Measurements from ENCODE around the gene NEBL. TPM values are rescaled to one million over a fixed set of nuclear protein-coding genes. Genes with fewer than 3 reads are reported as not detected.

The NEBL gene
- total and polyA plus RNA-seq, 4 donors = 19.4 to 74.7 (median 50.1) TPM

DNA sequence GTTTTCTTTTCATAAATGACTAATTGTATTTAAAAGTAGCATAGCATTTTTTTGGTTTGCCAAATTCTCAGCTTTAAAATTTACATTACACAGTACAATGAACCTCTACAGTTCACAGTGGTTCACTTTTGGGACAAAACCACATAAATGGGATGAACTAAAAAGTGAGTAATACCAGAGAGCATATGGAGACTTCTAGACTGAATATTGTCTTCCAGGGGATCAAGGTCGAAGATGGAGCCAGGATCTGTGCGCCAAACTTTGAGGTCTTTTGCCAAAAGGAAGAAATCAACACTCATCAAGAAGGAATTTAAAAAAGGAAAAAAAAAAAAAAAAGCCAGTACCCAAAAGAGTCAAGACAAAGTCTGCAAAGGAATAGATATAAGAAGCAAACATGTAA, 87.5 kb downstream of the NEBL start:
- Histone ChIP-seq H3K27me3 (ENCODE audit: control insufficient read depth in 3 of 3, insufficient read depth in 3 of 3, low read length in 2 of 3) (no peaks in the 10 kb centered on the region), H3K27ac (ENCODE audit: low read depth in 1 of 2, low read length in 1 of 2) (no peak overlapping the region), H3K4me3 (no peak overlapping the region), H3K36me3 (ENCODE audit: control insufficient read depth in 4 of 4, insufficient read depth in 4 of 4, low read length in 4 of 4) (peaks cover 0 to 11% (median under 1%) of the 10 kb centered on the region in 4 donors), H3K9me3 (ENCODE audit: control insufficient read depth in 4 of 4, insufficient read depth in 3 of 4, low read length in 3 of 4) (no peaks in the 10 kb centered on the region), H3K4me1 (ENCODE audit: control insufficient read depth in 5 of 5, insufficient read depth in 5 of 5, low read length in 5 of 5) (peaks cover 0 to 16% (median 0%) of the 10 kb centered on the region in 5 donors), H3K9ac (ENCODE audit: insufficient read depth in 1 of 2, low read length in 2 of 2) (no peak overlapping the region)
- DNase-seq (no peak), ATAC-seq (ENCODE audit: insufficient read depth, low FRiP score) (no peak)
- TF ChIP-seq, protein P1, sequence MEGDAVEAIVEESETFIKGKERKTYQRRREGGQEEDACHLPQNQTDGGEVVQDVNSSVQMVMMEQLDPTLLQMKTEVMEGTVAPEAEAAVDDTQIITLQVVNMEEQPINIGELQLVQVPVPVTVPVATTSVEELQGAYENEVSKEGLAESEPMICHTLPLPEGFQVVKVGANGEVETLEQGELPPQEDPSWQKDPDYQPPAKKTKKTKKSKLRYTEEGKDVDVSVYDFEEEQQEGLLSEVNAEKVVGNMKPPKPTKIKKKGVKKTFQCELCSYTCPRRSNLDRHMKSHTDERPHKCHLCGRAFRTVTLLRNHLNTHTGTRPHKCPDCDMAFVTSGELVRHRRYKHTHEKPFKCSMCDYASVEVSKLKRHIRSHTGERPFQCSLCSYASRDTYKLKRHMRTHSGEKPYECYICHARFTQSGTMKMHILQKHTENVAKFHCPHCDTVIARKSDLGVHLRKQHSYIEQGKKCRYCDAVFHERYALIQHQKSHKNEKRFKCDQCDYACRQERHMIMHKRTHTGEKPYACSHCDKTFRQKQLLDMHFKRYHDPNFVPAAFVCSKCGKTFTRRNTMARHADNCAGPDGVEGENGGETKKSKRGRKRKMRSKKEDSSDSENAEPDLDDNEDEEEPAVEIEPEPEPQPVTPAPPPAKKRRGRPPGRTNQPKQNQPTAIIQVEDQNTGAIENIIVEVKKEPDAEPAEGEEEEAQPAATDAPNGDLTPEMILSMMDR (IDR thresholded peaks at IDR 0.05; ENCODE audit: control extremely low read depth, extremely low read depth) = no peak
- 75 to 78% methylated on average over 2 of the region's 2 CpGs for WGBS, 2 donors

DNA sequence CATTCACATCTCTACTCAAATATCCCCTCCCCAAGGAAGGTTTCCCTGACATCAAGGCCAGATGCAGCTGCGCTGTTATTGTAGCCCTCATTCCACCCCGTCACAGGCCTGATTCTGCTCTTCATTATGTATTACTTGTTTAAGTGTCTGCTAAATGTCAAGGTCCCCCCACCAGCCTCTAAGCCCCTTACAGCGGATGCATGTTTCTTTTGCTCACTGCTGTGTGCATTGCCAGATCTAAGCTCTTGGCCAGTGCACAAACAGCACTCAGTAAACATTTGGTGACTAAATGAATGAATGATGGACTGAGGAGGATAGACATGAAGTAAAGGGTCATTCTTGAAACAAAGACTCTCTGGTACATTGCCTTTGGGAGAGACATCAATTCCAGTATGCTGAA, 90.6 kb downstream of the NEBL start:
- 92 to 94% methylated on average over 3 of the region's 3 CpGs for WGBS, 2 donors
- Histone ChIP-seq H3K27ac (ENCODE audit: low read depth in 1 of 2, low read length in 1 of 2) (no peak overlapping the region), H3K36me3 (ENCODE audit: control insufficient read depth in 4 of 4, insufficient read depth in 4 of 4, low read length in 4 of 4) (peaks cover 0 to 20% (median 0%) of the 10 kb centered on the region in 4 donors), H3K4me3 (no peak overlapping the region), H3K9me3 (ENCODE audit: control insufficient read depth in 4 of 4, insufficient read depth in 3 of 4, low read length in 3 of 4) (no peaks in the 10 kb centered on the region), H3K9ac (ENCODE audit: insufficient read depth in 1 of 2, low read length in 2 of 2) (no peak overlapping the region), H3K27me3 (ENCODE audit: control insufficient read depth in 3 of 3, insufficient read depth in 3 of 3, low read length in 2 of 3) (no peaks in the 10 kb centered on the region), H3K4me1 (ENCODE audit: control insufficient read depth in 5 of 5, insufficient read depth in 5 of 5, low read length in 5 of 5) (peaks cover 0 to 16% (median 0%) of the 10 kb centered on the region in 5 donors)
- ATAC-seq (ENCODE audit: insufficient read depth, low FRiP score) (no peak), DNase-seq (peak; percentile 37 to 77 (median 43))
- TF ChIP-seq, protein P1 (IDR thresholded peaks at IDR 0.05; ENCODE audit: control extremely low read depth, extremely low read depth) = no peak

DNA sequence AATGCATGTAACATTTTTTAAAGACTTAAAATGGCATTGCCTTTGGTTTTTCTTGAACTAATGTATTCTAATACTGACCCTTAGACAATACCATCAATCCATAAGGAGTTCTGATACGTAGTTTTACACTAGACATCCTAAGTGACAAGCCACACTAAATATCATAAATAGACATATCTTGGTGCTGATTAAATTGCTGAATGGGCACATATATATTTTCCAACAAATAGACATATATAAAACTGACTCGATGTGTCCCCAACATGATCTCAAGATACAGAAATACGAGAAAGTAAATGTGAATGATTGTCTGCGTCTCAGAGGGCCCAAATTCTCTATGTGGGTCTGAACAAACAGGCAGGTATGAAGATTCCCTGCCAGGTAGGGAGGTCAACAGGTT, 99.8 kb downstream of the NEBL start:
- Histone ChIP-seq H3K36me3 (ENCODE audit: control insufficient read depth in 4 of 4, insufficient read depth in 4 of 4, low read length in 4 of 4) (peaks cover 0 to 7% (median 0%) of the 10 kb centered on the region in 4 donors), H3K27me3 (ENCODE audit: control insufficient read depth in 3 of 3, insufficient read depth in 3 of 3, low read length in 2 of 3) (no peaks in the 10 kb centered on the region), H3K4me1 (ENCODE audit: control insufficient read depth in 5 of 5, insufficient read depth in 5 of 5, low read length in 5 of 5) (peaks cover 0 to 4% (median 0%) of the 10 kb centered on the region in 5 donors), H3K9me3 (ENCODE audit: control insufficient read depth in 4 of 4, insufficient read depth in 3 of 4, low read length in 3 of 4) (no peaks in the 10 kb centered on the region), H3K27ac (ENCODE audit: low read depth in 1 of 2, low read length in 1 of 2) (no peak overlapping the region), H3K9ac (ENCODE audit: insufficient read depth in 1 of 2, low read length in 2 of 2) (no peak overlapping the region), H3K4me3 (no peak overlapping the region)
- ATAC-seq (ENCODE audit: insufficient read depth, low FRiP score) (no peak), DNase-seq (no peak)
- TF ChIP-seq, protein P1 (IDR thresholded peaks at IDR 0.05; ENCODE audit: control extremely low read depth, extremely low read depth) = no peak
- 47 to 92% methylated on average over 4 of the region's 4 CpGs for WGBS, 2 donors

DNA sequence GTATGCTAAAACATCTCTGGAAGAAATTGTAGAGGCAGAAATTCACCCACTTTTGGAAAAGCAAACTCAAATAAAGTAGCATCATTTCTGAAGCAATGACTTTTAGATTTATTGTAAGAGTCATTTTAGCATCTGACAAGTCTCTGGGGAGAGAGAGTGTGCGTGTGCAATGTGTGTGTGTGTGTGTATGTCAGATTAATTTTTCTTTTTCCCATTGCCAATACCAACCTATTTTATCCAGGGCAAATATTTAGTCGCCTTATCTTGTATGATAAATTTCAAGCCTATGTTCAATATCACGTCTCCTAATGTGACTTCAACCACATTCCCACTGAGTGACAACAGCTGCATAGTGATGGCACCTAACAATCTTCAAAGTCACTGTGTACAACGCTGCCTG, 101.7 kb downstream of the NEBL start:
- H3K4me1 ChIP-seq (ENCODE audit: control insufficient read depth in 5 of 5, insufficient read depth in 5 of 5, low read length in 5 of 5) = peaks cover 0 to 4% (median 0%) of the 10 kb centered on the region in 5 donors
- DNase-seq (no peak), ATAC-seq (ENCODE audit: insufficient read depth, low FRiP score) (no peak)
- H3K9me3 ChIP-seq (ENCODE audit: control insufficient read depth in 4 of 4, insufficient read depth in 3 of 4, low read length in 3 of 4) = no peaks in the 10 kb centered on the region
- no peak overlapping the region for H3K9ac ChIP-seq (ENCODE audit: insufficient read depth in 1 of 2, low read length in 2 of 2)
- 83 to 91% methylated on average over 4 of the region's 4 CpGs for WGBS, 2 donors
- H3K36me3 ChIP-seq (ENCODE audit: control insufficient read depth in 4 of 4, insufficient read depth in 4 of 4, low read length in 4 of 4) = peaks cover 0 to 3% (median 0%) of the 10 kb centered on the region in 4 donors
- no peaks in the 10 kb centered on the region for H3K27me3 ChIP-seq (ENCODE audit: control insufficient read depth in 3 of 3, insufficient read depth in 3 of 3, low read length in 2 of 3)
- no peak overlapping the region for H3K4me3 ChIP-seq
- H3K27ac ChIP-seq (ENCODE audit: low read depth in 1 of 2, low read length in 1 of 2) = no peak overlapping the region
- TF ChIP-seq, protein P1 (IDR thresholded peaks at IDR 0.05; ENCODE audit: control extremely low read depth, extremely low read depth) = no peak
